ENCODE data around the gene HTR1E.
A peak's percentile ranks its signal among the peaks of the same experiment; 100 is the strongest.
"Not testable (repeated sequence)": the region's sequence is repeated elsewhere in the genome, so short reads cannot be mapped to it uniquely, and the experiment has no call there.

Gene HTR1E, protein sequence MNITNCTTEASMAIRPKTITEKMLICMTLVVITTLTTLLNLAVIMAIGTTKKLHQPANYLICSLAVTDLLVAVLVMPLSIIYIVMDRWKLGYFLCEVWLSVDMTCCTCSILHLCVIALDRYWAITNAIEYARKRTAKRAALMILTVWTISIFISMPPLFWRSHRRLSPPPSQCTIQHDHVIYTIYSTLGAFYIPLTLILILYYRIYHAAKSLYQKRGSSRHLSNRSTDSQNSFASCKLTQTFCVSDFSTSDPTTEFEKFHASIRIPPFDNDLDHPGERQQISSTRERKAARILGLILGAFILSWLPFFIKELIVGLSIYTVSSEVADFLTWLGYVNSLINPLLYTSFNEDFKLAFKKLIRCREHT

DNA sequence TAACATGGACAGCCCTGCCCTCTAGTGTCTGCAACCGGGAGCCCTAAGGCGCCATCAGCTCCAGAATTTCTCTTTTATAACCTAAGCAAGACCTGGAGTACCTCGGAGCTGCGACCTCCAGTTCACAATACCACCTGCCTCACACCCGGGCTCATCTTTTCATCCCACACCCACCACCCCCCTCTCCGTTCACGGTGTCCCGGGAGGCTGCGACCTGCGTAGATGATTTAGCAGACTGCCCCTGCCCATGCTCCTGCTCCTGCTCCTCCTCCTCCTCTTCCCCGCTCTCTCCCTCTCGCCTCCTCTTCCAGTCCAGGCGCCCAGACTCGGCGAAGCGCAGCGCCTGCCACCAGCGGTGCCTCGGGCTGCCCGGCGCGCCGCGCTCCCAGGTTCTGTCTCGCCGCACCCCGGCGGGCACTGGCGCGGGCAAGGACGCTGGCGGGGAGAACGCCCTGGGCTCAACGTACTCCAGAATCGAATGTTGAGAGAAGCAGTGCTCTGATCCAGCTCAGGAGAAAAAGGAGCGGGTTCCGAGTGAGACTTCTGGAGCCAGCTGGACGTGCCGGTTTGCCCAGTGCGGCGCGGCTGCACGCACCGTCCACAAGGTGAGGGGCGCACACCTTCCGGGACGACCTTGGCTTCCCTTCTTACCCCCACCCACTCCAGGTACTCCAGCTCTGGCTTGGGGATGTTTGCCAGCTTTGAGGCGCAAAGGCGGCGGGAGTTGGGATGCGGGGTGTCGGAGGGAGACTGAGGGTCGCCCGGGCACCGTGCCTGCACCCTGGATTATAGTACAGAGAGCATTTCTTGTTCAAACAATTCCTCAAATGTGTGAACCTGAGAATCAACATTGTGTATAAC, at the start of gene HTR1E:
Gene HTR1E, plus strand, starts transcription at position 310 of the 861 bp plus-strand sequence. CDS start 77,807 bp downstream, outside the sequence.
- peak; percentile 61 for DNase-seq

DNA sequence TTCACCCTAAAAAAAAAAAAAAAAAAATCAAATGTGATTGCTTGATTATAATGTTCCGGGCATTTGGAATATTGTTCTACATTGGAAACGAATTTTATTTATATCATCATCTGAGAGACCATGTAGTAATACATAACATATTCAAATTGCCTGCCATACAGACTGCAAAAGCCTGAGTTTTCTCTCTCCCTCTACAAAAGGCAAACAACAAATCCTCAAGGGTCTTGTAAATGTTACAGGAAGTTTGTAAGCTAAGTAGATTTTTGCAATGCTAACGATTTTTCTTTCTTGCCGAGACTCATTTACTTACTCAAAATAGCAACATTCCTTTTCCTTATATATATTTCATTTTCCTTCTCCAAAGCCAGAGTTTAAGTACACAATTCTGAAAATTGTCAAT, 49.0 kb upstream of the HTR1E start:
- no peak for DNase-seq

DNA sequence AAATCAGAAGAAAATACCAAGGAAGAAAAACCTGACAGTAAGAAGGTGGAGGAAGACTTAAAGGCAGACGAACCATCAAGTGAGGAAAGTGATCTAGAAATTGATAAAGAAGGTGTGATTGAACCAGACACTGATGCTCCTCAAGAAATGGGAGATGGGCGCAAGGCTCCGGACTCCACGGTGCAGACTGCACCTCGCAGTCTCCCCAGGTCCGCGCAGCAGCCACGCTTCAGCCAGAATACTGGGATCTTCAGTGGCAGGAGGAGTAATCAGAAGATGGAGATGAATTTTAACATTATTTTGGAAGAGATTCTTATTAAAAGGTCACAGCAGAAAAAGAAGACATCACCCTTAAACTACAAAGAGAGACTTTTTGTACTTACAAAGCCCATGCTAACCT, 40.1 kb upstream of the HTR1E start:
- not testable (repeated sequence) for DNase-seq

DNA sequence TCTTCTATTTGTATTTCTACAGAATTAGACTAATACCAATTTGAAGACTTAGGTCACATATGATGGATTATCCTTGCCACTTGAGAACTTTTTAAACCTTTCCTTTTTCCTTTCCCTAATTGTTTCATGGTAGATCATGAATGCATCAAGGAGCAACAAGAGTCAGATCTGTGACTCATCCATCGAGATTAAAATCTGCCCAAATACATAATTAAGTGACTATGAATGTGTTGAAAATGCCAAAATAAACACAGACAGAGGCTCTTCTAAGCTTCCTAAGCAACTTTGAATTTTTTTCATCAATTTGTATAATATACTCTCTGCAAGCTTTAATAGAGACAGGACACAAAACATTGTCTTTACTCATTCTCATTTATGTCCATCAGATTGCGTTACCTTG, 23.5 kb upstream of the HTR1E start:
- no peak for DNase-seq

DNA sequence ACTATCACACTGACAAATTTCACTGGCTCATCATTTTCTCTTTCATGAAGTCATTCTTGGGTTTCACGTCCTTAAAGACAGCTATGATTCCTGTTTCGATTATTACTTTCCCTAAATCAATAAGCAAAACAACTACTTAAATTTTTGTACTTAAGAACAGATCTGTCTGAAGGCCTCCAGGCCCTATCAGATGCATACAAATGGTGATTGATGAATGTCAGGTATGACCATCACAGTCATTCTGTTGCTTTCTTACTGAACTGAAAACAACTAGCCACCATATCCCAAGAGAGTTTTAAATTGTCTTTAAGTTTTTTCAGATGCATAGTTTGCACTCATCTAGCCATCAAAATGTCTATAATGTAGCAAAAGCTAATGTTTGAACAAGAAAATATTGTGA, 20.9 kb upstream of the HTR1E start:
- DNase-seq: no peak

DNA sequence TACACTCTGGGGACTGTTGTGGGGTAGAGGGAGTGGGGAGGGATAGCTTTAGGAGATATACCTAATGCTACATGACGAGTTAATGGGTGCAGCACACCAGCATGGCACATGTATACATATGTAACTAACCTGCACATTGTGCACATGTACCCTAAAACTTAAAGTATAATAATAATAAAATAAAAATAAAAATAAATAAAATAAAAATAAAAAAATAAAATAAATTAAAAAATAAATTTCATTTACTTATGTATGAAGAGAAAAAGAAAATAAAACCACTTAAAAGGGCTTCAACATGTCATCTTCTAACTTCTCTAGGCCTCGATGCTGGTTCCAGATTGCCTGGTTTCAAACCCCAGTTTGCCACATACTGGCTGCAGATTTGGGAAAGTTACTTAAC, 10.2 kb upstream of the HTR1E start:
- DNase-seq: not testable (repeated sequence)

DNA sequence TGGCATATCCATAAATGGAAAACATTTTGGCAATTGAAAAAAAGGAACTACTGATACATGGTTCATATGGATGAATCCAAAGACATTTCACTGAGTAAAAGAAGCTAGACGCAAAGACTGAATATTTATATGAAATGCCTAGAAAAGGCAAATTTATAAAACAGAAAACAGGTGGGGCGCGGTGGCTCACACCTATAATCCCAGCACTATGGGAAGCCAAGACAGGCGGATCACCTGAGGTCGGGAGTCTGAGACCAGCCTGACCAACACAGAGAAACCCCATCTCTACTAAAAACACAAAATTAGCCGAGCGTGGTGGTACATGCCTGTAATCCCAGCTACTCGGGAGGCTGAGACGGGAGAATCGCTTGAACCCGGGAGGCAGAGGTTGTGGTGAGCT, 9.5 kb upstream of the HTR1E start:
- not testable (repeated sequence) for DNase-seq

DNA sequence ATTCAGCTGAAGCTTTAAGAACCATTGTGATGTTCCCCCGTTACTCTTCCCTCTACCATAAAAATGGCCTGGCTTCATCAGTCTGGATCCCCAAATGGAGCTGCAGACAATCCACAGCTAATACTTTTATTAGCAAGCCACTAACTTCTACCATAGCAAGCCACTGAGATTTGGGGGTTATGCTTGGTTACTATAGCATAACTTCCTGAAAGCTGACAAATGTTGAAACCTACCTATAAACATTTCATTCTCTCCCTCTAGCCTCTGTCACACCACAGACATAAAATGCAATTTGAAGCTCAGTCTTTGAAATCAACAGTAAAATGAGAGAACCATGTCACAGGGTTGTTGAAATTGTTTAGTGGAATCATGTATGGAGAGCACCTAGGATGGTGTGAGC, 3.0 kb upstream of the HTR1E start:
- DNase-seq: no peak

DNA sequence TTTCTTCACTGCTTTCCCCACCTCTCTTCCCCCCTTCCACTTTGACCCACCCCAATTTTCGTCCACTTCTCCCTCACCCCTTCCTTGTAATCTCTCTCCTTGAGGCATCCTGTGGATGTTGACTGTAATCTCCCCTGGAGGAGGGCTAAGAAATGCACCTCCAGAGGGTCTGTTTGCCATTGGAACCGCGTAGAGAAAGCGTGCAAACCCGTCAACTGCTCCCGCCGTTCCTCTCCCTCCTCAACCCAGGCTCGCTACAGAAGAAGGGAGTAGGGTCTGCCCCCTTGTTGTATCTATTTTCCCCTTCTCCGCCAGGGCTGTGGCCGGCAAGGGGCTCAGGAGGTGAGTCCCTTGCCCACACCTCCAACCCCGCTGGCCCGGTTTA, 502 bp upstream of the HTR1E start:
- no peak for DNase-seq

DNA sequence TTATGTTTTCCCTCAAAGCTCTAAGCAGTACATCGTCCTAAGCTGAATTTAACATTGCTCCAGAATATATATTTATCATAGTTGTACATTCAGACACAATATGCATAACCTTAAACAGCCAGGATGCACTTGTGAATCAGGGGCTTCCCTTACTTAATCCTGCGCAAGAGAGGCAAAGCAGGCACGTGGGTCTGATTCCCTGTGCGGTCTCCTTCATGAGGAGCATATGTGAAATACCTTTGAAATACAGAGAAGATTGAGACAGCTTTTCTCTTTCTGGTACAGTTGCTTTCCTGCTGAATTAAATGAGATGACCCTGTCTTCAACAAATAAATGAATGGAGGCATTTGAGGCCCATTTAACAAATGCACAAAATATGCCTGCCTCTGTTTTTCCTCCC, 1.5 kb downstream of the HTR1E start:
- no peak for DNase-seq

DNA sequence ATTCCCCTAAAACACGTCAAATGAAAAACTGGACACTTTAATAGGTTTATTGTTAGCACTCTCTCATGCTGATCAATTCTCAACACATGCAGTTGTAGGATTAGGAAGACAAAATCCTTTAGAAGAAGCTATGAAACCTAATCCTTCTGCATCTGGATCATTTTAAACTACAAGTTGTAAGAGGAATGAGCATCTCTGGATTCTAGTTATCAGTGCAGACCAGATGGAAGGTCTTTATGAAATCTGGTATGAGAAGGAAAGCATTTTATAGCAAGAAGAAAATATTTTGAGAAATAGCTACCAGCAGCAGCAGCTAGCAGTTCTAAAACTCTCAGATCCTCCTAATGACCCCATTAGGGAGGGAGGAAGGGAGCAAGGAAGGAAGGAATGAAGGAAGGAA, 4.1 kb downstream of the HTR1E start:
- DNase-seq: no peak

DNA sequence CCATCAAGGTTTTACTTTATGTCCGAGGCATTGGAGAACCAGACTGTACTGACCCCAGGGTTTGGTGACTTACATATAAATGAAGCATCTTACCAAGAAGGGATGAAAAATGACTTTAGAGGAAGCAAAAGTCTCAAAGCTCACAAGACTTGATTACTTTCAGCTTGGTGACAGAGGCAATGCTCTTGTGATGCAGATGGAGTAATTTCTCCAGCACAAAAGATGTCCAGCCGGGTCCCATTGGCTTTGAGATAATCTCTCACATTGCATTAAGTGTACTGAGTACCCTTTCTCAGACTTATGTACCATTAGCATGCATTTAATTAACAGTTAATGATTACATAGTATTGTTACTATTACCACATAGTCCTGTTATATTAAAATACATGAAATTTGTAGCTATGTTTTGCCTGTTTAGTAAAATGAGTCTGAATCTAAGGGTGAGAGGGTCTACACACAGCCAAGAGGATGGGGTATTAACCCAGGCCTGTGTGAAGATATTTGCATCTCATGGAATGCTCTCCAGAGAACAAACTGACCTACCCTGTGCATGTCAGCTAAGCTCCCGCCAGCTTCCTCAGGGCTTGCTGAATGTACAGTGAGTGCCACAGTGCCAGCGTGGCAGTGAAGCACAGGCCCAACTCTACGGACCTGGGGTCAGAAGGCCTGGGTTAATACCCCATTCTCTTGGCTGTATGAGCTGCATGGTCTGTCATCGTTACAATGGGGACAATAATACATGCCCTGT, 5.6 kb downstream of the HTR1E start:
- DNase-seq: no peak

DNA sequence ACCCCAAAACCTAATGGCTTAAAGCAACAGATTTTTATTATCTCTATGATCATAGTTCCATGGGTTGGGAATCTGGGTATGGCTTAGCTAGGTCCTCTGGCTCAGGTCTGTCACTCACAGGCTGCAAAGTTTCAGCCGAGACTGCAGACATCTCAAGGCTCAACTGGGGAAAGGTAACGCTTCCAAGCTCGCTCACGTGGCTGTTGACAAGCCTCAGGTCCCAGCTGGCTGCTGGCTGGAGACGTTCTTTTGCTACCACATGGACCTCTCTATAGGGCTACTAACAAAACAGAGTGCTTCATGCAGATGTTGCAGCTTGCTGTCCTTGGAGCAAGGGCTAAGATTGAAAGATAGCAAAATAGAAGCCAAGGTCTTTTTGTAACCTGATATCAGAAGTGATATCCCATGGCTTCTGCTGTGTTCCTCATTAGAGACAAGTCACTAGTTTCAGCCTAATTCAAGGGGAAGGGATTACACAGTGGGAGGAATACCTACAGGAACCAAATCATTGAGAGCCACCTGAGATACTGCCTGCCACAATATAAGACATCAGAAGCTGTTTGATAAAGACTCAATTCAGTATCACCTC, 6.6 kb downstream of the HTR1E start:
- DNase-seq: no peak

DNA sequence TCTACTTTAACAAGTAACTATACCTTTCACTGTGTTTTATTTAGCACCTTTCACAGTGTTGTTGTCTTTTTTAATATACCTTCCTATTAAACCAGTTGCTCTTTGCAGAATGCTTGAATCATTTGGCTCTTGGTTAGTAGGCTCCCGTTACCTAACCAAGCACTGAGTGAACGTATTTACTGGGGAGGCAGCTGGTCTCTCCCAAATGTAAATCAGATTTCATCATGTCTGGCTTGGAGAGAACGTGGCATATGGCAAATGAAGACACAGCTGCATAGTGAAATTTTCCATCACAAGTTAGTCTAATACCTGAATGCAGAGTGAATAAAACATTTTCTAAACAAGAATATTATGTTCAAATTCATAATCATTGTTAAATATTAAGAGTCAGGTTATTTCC, 12.4 kb downstream of the HTR1E start:
- DNase-seq: no peak

DNA sequence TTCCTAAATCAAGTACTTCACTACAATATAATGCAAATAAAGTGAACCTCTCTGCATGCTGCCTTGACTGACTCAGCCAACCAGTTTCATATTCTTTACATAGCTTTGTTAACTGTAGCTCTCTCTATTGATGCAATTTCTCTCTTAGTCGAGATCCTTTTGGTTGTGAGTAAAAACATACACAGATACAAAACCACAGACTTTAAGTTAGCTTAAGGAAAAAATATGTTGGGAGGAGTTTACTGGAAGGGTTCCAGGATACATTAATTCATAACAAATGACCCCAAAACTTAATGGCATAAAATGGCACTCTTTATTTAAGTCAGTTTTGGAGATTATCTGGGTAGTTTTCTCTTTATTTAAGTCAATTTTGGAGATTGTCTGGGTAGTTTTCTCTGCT, 15.7 kb downstream of the HTR1E start:
- DNase-seq: no peak

DNA sequence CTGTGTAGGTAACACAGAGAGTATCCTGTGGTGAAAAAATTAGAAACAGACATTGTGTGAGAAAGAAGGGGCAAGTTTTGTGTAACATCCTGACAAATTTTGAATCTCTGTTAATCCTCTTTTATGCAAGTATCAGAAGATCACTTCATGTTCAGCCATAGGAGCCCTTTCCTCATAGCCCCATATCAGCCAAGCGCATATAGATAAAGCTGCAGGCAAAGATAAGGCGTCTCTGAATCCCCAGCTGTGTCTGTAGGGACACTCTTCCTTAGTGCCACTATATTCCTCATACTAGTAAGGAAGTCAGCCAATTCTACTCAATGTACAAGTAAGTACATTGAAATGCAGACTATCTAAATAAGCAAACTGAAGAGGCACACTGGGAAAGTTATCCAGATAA, 22.3 kb downstream of the HTR1E start:
- DNase-seq: no peak

DNA sequence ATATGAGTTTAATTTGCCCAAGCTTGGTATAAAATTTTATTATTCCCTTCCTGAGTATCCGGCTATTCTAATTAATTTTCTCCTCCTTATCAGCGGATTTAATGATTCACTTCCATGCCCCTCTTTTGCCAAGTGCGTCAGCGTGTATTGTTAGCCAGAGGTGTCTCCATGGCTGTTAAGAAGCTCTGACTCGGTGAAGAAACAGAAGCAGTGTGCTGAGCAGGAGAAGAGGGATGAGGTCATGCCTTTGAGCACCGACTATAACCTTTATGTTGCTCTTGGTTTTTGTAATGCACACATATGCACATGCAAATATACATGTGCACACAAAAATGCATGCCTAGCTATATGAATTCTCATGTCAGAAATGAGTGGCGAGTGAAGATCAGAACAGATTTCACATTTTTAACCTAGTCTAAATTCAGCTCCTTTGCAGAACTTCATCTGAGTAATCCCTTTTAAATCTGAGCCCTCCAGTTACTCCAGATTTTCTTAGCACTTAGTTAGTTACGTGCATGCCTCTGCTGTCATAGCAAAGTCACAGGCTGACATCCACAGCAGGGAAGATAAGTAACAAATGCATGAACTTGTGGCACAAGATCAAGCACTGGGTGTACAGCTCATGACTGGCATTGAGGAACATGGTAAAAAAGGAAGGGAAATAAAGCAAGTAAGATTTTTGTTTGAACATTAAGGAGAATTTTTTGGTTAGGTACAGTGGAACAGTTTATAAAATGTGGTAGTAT, 24.3 kb downstream of the HTR1E start:
- no peak for DNase-seq

DNA sequence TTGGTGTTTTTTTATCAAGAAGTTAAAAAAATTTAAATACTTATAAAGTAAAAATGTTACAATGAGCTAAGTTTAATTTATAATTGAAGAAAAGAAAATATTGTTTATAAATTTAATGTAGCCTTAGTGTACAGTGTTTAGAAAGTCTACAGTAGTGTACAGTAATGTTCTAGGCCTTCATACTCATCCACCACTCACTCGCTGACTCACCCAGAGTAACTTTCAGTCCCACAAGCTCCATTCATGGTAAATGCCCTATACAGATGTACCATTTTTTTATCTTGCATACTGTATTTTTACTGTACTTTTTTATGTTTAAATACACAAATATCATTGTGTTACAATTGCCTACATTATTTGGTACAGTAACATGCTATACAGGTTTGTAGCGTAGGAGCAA, 26.0 kb downstream of the HTR1E start:
- no peak for DNase-seq

DNA sequence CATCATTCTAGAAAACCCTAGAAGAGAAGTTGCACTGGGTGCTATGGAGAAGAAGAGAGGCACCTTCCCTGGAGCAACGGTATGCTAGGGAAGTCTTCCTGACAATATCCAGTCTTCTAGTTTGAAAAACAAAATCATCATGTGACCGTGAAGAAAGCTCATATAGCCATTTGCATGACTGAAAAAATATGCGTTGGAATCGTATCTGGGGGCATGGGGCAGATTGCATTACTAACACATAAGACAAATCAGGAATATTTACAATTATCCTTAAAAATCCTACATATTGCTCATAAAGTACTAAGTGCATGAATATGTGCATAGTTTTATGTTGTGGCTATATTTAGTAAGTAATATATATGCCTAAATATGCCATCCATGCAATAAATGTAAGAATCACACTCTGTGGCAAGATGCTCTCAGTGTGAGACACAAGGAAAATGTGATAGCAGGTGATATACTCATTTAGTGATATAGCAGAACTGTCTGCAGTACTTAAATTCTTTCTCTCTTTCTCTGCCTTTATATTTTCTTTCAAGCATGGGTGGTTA, 26.8 kb downstream of the HTR1E start:
- DNase-seq: no peak

DNA sequence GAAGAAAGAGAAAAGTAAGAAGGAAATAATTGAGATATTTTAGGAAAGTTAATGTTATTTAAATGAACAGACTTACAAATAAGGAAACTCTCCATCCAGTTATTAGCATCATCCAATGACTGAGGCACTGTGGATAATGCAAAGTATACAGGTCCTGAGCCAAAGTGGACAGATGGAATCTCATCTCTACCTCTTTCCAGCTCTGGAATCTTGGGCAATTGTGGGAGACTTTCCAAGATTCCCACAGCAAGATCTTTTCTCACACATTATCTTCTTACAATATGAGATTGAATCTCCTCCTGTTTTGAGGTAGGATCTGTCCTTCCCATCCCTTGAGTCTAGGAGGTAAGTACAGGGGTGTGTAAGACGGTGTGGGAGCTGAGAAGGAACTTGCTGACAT, 28.9 kb downstream of the HTR1E start:
- no peak for DNase-seq

DNA sequence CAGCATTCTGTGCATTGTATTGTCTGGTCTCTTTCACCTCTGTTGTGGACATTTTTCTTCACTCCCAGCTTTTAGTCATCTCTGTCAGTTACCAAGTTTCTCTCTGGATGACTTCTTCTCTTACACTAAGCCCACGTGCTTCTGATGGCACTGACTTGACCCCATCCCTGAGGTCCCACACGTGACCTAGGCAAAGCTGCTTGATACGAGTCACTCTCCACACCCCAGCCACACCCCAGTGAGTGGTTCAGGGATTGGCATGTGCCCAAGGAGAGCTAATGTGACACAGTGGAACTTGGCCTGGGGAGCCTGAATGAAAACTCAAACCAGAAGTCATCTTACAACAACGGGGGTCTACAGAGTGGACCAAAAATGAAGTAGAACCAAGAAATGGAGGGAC, 32.2 kb downstream of the HTR1E start:
- no peak for DNase-seq

DNA sequence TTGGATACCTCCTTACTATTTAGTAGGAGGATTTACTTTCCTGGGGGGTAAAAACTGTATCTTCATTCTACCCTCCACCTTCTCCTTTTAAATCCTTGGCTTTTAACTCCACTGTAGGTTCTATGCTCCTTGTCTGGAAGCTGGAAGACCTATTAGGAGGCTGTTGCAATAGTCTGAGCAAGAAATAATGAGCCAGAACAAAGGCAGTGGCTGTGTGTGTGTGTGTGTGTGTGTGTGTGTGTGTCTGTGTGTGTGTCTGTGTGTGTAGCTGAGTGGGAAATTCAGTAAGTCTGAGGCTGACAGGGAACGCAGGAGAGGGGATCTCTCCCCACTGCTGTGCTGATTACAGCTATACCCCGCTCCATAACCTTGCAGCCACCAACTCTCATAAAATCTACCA, 35.8 kb downstream of the HTR1E start:
- no peak for DNase-seq
